HCT116 (cell line): ENCODE measurements around the gene TCERG1L. TPM values are rescaled to one million over a fixed set of nuclear protein-coding genes. Genes with fewer than 3 reads are reported as not detected.

Experiments
- ATAC-seq: fragments of 200-7000 bp; cut with Tn5 transposase; 2 replicates; pipeline ENCODE4 v1.9.1; 2020; ENCODE audit warnings: mild to moderate bottlenecking, moderate library complexity
- BruUV-seq: library from RNA; stranded (reverse); fragments of 400-500 nt; replicated peaks from 2 replicates; lab custom pipeline; 2021; lab: Mats Ljungman, UMichigan
- CTCF ChIA-PET: fragments of 300-600 bp; sonication (Branson Sonifier 250); formaldehyde crosslinking; loops from one replicate; lab custom pipeline; 2021; ENCODE audit warnings: antibody characterized with exemption; lab: Charles Lee
- POLR2A ChIA-PET: fragments of 300-600, 350-600 bp; sonication (Branson Sonifier 250); formaldehyde crosslinking; loops from one replicate; lab custom pipeline; 2021; ENCODE audit warnings: antibody characterized with exemption; lab: Charles Lee
- RAD21 ChIA-PET, 2 experiments: fragments of 300-600 bp; sonication (Branson Sonifier 250); formaldehyde crosslinking; loops; one replicate each; lab custom pipeline; 2023; ENCODE audit warnings: low total read pairs in 2 of 2; ENCODE audit not compliant: uncharacterized antibody in 2 of 2, unreplicated experiment in 2 of 2, low non-redundant PET in 1 of 2; lab: Charles Lee
- DNase-seq: peaks from one replicate; pipeline ENCODE4 v3.0.0-alpha.2; 2010; ENCODE audit warnings: low read depth, low spot score
- H2AFZ ChIP-seq: fragments of 200-600 bp; shearing (Covaris generic), sonication (generic); 2 replicates; pipeline ENCODE4 v1.6.1; 2017; ENCODE audit warnings: low read depth, mixed run types, mixed read lengths, antibody characterized with exemption, low read length; ENCODE audit not compliant: poor library complexity, severe bottlenecking
- H3K27ac ChIP-seq: 2 replicates; pipeline ENCODE4 v1.5.1; 2012; ENCODE audit warnings: low read depth, low read length
- H3K27me3 ChIP-seq: fragments of 200-600 bp; sonication (generic); 2 replicates; pipeline ENCODE4 v1.6.1; 2016; ENCODE audit warnings: mixed run types, low read length, mixed read lengths; ENCODE audit not compliant: insufficient read depth
- H3K36me3 ChIP-seq, 2 experiments: fragments of 200-500 bp in 1 of 2; fragments of 200-600 bp in 1 of 2; sonication (Bioruptor generic) in 1 of 2; sonication (generic) in 1 of 2; 2 replicates each; pipeline versions ENCODE4 v1.5.1 to v1.6.1; 2014 to 2016; ENCODE audit warnings: low read length in 2 of 2, inconsistent platforms in 1 of 2, mixed read lengths in 1 of 2, mixed run types in 1 of 2; ENCODE audit not compliant: insufficient read depth in 2 of 2, control insufficient read depth in 1 of 2
- H3K4me1 ChIP-seq, 2 experiments: fragments of 200-600 bp in 1 of 2; sonication (generic) in 1 of 2; 2 replicates each; pipeline versions ENCODE4 v1.5.1 to v1.6.1; 2012 to 2017; ENCODE audit warnings: low read length in 2 of 2, inconsistent platforms in 1 of 2, mild to moderate bottlenecking in 1 of 2, mixed read lengths in 1 of 2, mixed run types in 1 of 2, moderate library complexity in 1 of 2; ENCODE audit not compliant: insufficient read depth in 2 of 2, control insufficient read depth in 1 of 2
- H3K4me2 ChIP-seq: fragments of 200-600 bp; sonication (generic); 2 replicates; pipeline ENCODE4 v1.6.1; 2017; ENCODE audit warnings: mixed run types, low read length, mixed read lengths
- H3K4me3 ChIP-seq, 2 experiments: fragments of 200-600 bp in 1 of 2; sonication (generic) in 1 of 2; replicated peaks in 1 of 2; 2 replicates each; pipeline ENCODE4 v1.5.1; 2011 to 2016; ENCODE audit warnings: low read length in 2 of 2, control low read depth in 1 of 2, low read depth in 1 of 2, mild to moderate bottlenecking in 1 of 2, mixed read lengths in 1 of 2, mixed run types in 1 of 2
- H3K79me2 ChIP-seq: fragments of 200-600 bp; sonication (generic); 2 replicates; pipeline ENCODE4 v1.6.1; 2017; ENCODE audit warnings: mild to moderate bottlenecking, mixed run types, low read length, moderate library complexity, mixed read lengths; ENCODE audit not compliant: insufficient read depth
- H3K9ac ChIP-seq: fragments of 200-600 bp; sonication (generic); 2 replicates; pipeline ENCODE4 v1.6.1; 2016; ENCODE audit warnings: low read length, mixed read lengths
- H3K9me2 ChIP-seq: fragments of 200-600 bp; sonication (generic), shearing (Covaris generic); 2 replicates; pipeline ENCODE4 v1.6.1; 2017; ENCODE audit warnings: mixed run types, mild to moderate bottlenecking, moderate library complexity; ENCODE audit not compliant: insufficient read depth
- H3K9me3 ChIP-seq, 2 experiments: fragments of 200-500 bp in 1 of 2; fragments of 200-600 bp in 1 of 2; sonication (Bioruptor generic) in 1 of 2; sonication (generic) in 1 of 2; 2 replicates each; pipeline ENCODE4 v1.6.1; 2014 to 2017; ENCODE audit warnings: low read length in 2 of 2, mixed read lengths in 2 of 2, inconsistent platforms in 1 of 2, low read depth in 1 of 2, mild to moderate bottlenecking in 1 of 2, mixed run types in 1 of 2, moderate library complexity in 1 of 2; ENCODE audit not compliant: control insufficient read depth in 1 of 2, insufficient read depth in 1 of 2
- H4K20me1 ChIP-seq: fragments of 200-600 bp; sonication (generic), shearing (Covaris generic); 2 replicates; pipeline ENCODE4 v1.6.1; 2017; ENCODE audit warnings: mixed run types, mild to moderate bottlenecking, moderate library complexity; ENCODE audit not compliant: insufficient read depth
- ATF3 ChIP-seq: IDR thresholded peaks from 2 replicates; pipeline ENCODE4 v1.6.1; 2012
- CBX3 ChIP-seq: IDR thresholded peaks from 2 replicates; pipeline ENCODE4 v1.6.1; 2012; ENCODE audit warnings: low read depth
- CEBPB ChIP-seq: IDR thresholded peaks from 2 replicates; pipeline ENCODE4 v1.6.1; 2012; ENCODE audit warnings: low read depth
- ELF1 ChIP-seq: IDR thresholded peaks from 2 replicates; pipeline ENCODE4 v1.6.1; 2012; ENCODE audit warnings: low read depth, borderline replicate concordance
- EZH2 ChIP-seq: fragments of 200-600 bp; sonication (generic); IDR thresholded peaks from 2 replicates; pipeline ENCODE4 v1.6.1; 2017; ENCODE audit warnings: antibody characterized with exemption, mixed run types
- FOSL1 ChIP-seq: IDR thresholded peaks from 2 replicates; pipeline ENCODE4 v1.6.1; 2012; ENCODE audit warnings: low read depth
- JUND ChIP-seq: IDR thresholded peaks from 2 replicates; pipeline ENCODE4 v1.6.1; 2012
- POLR2A ChIP-seq: IDR thresholded peaks from 2 replicates; pipeline ENCODE4 v1.7.0; 2011; ENCODE audit warnings: borderline replicate concordance; ENCODE audit not compliant: insufficient read depth, insufficient read length; ENCODE audit errors: extremely low read depth
- POLR2AphosphoS5 ChIP-seq: IDR thresholded peaks from 2 replicates; pipeline ENCODE4 v1.6.1; 2011; ENCODE audit warnings: mild to moderate bottlenecking, low read depth, low read length, moderate library complexity
- RAD21 ChIP-seq: IDR thresholded peaks from 2 replicates; pipeline ENCODE4 v1.6.1; 2012; ENCODE audit warnings: low read depth, mild to moderate bottlenecking
- TCF7L2 ChIP-seq: IDR thresholded peaks from 2 replicates; pipeline ENCODE4 v1.7.0; 2011; ENCODE audit warnings: borderline replicate concordance, inconsistent platforms; ENCODE audit not compliant: insufficient read depth, insufficient read length; ENCODE audit errors: extremely low read depth
- YY1 ChIP-seq: IDR thresholded peaks from 2 replicates; pipeline ENCODE4 v1.6.1; 2011; ENCODE audit warnings: low read length, low read depth, moderate library complexity, mild to moderate bottlenecking; ENCODE audit not compliant: insufficient replicate concordance; ENCODE audit errors: extremely low read depth
- ZBTB33 ChIP-seq: IDR thresholded peaks from 2 replicates; pipeline ENCODE4 v1.6.1; 2011; ENCODE audit warnings: mild to moderate bottlenecking, low read length, moderate library complexity; ENCODE audit not compliant: insufficient replicate concordance; ENCODE audit errors: extremely low read depth
- ZFX ChIP-seq: fragments of 450-650 bp; IDR thresholded peaks from 2 replicates; pipeline ENCODE4 v1.6.1; 2017
- ZNF274 ChIP-seq: fragments of 200-500 bp; sonication (Bioruptor generic); IDR thresholded peaks from 2 replicates; pipeline ENCODE4 v1.6.1; 2014; ENCODE audit warnings: mild to moderate bottlenecking, low read depth, low read length, inconsistent platforms
- intact Hi-C: fragments of 100-400 bp; cut with micrococcal nuclease; formaldehyde crosslinking; loops from 2 replicates; pipeline ENCODE4 v1.10.0; 2022
- total RNA-seq: library from RNA; stranded (reverse); gene quantifications from one replicate; pipeline ENCODE4 v1.2.1, GENCODE V29; 2021; ENCODE audit not compliant: unreplicated experiment
- TF ChIP-seq, protein P1 (sequence below), 3 experiments: fragments of 200-600 bp in 1 of 3; sonication (generic) in 1 of 3; IDR thresholded peaks in 2 of 3; conservative IDR thresholded peaks in 1 of 3; 2 replicates each; pipeline ENCODE4 v1.5.1; 2012 to 2017; ENCODE audit warnings: low read depth in 2 of 3, low read length in 2 of 3, antibody characterized with exemption in 1 of 3, borderline replicate concordance in 1 of 3, control low read depth in 1 of 3, mild to moderate bottlenecking in 1 of 3, mixed read lengths in 1 of 3, mixed run types in 1 of 3, moderate library complexity in 1 of 3; ENCODE audit not compliant: insufficient read depth in 1 of 3
- TF ChIP-seq, protein P2 (sequence below): IDR thresholded peaks from 2 replicates; pipeline ENCODE4 v1.6.1; 2012

TCERG1L gene
- total RNA-seq, 1 experiment from 2014 or later = not detected

DNA sequence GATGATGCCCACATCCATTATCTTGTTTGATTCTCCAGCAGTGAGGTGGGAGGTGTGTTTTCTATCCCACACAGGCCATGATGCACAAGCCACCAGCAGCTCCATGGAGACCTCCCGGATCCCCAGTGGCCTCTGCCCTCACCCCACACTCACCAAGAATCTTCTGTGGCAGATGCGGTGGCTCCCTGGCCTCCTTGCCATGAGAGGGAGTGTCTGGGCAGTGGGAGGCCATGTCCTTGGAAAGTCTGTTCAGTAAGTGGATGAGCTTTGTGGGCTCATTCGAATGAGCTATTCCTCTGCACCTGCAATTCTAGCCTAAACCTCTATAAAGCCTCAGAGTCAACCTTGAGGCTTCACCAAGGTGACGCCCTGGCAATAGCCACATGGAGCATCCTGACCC, 243.8 kb downstream of the TCERG1L start:
- H3K36me3 ChIP-seq = no peaks in the 10 kb centered on the region
- H3K27me3 ChIP-seq = no peaks in the 10 kb centered on the region
- RAD21 ChIA-PET = no interaction called here

More for the DNA sequence above, 243.8 kb downstream of the TCERG1L start:
- Histone ChIP-seq H3K4me1 (no peaks in the 10 kb centered on the region), H2AFZ (no peak overlapping the region), H3K79me2 (no peaks in the 10 kb centered on the region), H3K9ac (no peak overlapping the region), H3K27ac (no peak overlapping the region), H3K9me2 (no peaks in the 10 kb centered on the region), H4K20me1 (no peaks in the 10 kb centered on the region)
- CTCF ChIA-PET = no interaction called here
- intact Hi-C loops = no loop called here
- no TSS peak for BruUV-seq
- TF ChIP-seq CEBPB (no peak), ZBTB33 (no peak), EZH2 (no peak), CBX3 (no peak), FOSL1 (no peak), YY1 (no peak), ZNF274 (no peak), RAD21 (no peak), ATF3 (no peak), TCF7L2 (no peak), POLR2AphosphoS5 (no peak), ELF1 (no peak), JUND (no peak), POLR2A (no peak), ZFX (no peak)
- TF ChIP-seq, protein P1, sequence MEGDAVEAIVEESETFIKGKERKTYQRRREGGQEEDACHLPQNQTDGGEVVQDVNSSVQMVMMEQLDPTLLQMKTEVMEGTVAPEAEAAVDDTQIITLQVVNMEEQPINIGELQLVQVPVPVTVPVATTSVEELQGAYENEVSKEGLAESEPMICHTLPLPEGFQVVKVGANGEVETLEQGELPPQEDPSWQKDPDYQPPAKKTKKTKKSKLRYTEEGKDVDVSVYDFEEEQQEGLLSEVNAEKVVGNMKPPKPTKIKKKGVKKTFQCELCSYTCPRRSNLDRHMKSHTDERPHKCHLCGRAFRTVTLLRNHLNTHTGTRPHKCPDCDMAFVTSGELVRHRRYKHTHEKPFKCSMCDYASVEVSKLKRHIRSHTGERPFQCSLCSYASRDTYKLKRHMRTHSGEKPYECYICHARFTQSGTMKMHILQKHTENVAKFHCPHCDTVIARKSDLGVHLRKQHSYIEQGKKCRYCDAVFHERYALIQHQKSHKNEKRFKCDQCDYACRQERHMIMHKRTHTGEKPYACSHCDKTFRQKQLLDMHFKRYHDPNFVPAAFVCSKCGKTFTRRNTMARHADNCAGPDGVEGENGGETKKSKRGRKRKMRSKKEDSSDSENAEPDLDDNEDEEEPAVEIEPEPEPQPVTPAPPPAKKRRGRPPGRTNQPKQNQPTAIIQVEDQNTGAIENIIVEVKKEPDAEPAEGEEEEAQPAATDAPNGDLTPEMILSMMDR (IDR thresholded peaks at IDR 0.05 in 2 of 3, conservative IDR thresholded peaks at IDR 0.05 in 1 of 3; ENCODE audit: borderline replicate concordance in 1 of 3, insufficient read depth in 1 of 3, low read depth in 2 of 3, low read length in 2 of 3) = no peak
- TF ChIP-seq, protein P2, sequence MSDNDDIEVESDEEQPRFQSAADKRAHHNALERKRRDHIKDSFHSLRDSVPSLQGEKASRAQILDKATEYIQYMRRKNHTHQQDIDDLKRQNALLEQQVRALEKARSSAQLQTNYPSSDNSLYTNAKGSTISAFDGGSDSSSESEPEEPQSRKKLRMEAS = no peak
- TF ChIP-seq, all 23 proteins: peak for 0
- POLR2A ChIA-PET = no interaction called here
- no peak overlapping the region for H3K4me3 ChIP-seq
- no peak overlapping the region for H3K4me2 ChIP-seq
- ATAC-seq (no peak), DNase-seq (no peak)
- no peaks in the 10 kb centered on the region for H3K9me3 ChIP-seq
